GM18520 (cell line): ENCODE results near the gene LHFPL3.

Experiments used
- ATAC-seq: cut with Tn5 transposase; IDR thresholded peaks from one replicate; pipeline ENCODE4 v1.9.1; 2021; ENCODE audit not compliant: unreplicated experiment

Gene LHFPL3

DNA sequence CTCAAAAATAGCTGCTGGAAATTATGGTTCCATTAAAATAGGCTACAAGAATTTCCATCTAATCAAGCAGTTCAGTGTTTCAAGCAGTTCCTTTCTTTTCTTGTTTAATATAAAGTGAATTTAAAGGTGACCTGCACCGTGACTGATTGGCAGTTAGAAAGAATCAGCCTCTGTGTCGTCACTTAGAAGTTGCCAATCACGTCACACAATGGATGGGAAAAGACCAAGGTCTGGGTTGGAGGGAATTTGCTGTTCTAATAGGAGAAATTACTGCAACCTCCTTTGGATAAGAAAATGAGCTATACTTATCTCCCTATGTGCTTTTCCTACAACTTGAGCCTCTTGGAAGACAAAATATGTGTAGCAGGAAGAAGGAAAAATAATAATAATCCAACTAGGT, 466.2 kb downstream of the LHFPL3 start:
- no peak for ATAC-seq

DNA sequence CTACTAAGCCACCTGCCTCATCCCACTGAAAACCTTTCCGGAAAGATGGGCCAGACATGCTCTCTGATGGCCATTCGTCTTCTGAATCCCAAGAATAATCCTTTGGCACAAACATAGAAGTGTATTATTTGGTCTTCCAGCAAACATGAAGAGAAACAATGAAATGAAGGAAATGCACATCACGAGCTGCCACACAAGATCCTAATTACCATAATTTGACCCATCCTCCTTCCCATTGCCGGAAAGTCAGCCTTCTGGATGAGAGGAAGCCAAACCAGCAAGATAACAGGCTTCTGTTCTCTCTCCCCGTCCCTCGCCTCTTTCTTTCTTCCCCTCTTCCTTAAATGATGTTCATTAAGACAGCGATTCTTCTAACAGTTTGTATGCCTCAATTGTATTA, 466.7 kb downstream of the LHFPL3 start:
- no peak for ATAC-seq

GRCh38 chr7:104795616-104796398, 467.4 kb downstream of the LHFPL3 start:
- no peak for ATAC-seq

GRCh38 chr7:104800307-104800706, 471.9 kb downstream of the LHFPL3 start:
- no peak for ATAC-seq

- no peak for ATAC-seq
These were observed 472.6 kb downstream of the LHFPL3 start for GRCh38 chr7:104801022-104801421.

DNA sequence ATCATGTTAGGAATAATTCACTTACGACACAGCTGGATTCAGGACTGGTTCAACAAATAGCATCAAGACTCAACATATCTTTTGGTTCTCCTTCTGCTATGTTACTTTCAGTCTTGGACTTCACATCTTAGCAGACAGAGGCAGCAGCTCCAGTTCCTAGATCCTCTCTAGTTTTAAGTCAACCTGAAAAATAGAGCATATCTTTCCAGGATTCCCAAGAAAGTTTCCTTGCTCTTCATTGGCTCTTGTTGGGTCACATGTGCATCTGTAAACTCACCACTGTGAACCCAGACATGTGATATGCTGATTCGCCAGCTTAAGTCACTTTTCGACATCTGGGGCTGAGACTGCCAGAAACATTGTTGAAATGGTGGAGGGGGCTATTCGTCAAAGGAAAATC, 475.5 kb downstream of the LHFPL3 start:
- no peak for ATAC-seq

- ATAC-seq: no peak
These were observed 476.3 kb downstream of the LHFPL3 start for GRCh38 chr7:104804696-104805095.

DNA sequence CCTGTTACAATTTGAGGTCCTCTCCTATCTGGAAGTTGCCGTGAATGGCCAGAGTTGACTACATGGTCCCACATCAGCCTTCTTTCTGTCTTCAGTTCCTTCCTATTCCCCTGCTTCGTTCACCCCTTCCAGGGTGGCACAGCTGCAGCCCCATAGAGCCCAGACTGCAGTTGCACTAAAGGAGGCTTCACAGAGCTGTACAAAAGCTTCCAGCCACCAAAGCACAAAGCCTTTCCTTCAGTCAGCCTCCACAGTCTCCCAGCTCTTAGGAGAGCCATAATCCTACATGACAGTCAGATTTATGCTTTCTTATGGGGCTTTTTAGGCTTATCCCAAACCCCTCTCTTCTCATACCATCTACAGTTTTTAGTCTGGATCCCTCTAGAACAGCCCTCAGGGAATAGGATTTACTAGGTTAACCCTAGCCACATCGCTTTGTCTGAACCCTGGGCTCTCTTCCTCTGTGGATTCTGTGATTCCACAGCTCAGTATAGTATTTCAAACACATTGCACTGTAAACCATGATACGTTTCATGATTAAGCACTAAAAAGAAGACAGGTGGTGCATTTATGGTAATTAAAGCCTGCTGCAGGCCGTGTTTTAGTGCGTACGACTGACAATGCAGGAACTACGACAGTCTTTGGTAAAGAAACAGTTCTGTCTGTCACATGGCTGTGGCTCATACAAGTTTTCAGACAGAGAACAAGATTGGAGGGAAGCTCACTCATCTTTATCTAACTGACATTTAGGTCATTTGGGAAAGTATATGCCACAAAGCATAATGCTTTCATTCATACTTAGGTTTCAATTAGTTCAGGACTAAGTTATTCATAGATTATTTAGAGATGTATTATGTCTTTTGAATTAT, 477.3 kb downstream of the LHFPL3 start:
- no peak for ATAC-seq

DNA sequence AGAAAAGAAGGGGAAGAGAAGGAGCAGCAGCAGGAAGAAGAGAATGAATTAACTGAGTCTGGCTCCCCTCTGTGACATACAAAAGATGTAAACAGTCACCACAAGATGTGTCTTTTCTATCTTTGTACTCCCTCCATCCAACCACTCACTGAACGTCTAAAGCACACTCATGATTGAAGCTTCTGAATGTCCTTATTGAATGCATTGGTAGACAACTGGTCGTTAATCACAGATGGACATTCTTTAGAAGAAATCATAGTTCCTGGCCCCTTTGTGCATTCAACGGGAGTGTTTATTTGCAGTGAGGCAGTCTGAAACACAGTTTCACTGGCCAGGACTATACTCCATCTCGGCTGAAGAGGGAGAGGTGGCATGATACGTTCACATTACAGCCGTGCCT, 479.3 kb downstream of the LHFPL3 start:
- ATAC-seq: no peak

DNA sequence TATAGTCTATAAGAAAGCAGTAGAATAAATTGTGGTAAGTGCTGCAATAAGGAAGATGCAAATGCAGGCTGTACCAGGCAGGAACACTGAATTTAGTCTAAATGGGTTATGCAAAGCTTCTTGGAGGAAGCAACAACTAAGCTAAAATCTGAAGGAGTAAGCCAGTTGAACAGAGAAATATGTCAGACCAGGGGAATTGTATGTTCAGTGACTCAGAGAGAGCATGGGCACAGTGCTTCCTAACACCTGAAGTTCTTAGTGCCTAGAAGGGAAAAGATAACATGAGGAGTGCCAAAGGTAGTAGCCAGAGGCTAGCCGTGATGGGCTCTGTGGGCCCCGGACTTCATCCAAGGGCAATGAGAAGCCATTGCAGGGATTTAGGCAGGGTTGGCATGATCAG, 481.5 kb downstream of the LHFPL3 start:
- no peak for ATAC-seq

GRCh38 chr7:104814126-104814525, 485.7 kb downstream of the LHFPL3 start:
- ATAC-seq: no peak

GRCh38 chr7:104814671-104815400, 486.4 kb downstream of the LHFPL3 start:
- no peak for ATAC-seq

DNA sequence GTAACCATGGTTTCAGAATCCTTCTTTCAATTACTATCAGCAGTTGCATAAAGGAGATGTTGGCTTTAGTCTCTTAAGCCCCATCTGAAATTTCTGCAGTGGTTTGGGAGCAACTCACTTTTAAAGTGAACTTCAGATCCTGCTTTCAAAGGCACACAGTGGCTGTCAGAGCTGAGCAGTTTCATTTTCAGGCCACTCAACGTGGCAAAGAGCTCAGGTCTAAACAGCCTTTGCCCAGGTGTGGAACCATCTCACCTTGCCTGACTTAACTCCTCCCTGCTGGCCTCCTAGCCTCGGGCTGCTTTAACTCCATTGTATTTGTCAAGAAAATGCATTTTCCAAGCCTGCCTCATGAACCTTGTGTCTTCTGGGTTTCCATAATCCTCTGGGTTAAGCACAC, 488.1 kb downstream of the LHFPL3 start:
- no peak for ATAC-seq

GRCh38 chr7:104818961-104819880, 490.8 kb downstream of the LHFPL3 start:
- no peak for ATAC-seq

GRCh38 chr7:104820836-104821535, 492.6 kb downstream of the LHFPL3 start:
- ATAC-seq: no peak

DNA sequence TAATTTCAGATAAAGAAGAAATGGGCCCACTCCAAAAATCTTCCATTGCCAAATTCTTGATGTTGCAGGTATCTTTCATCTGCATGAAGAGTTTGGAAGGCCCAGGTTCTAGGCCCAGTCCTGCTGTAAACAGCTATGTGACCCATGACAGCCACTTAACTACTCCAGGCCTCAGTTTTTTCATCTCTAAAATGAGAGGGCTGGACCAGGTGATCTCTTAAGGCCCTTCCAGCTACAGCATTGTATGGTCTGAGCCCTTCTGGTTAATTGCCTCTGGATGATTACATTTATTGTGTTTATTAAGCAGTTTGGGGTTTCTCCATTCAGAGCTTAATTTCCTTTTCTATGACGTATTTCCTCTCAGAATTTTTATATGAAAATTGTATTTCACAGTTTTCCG, 494.8 kb downstream of the LHFPL3 start:
- ATAC-seq: no peak

DNA sequence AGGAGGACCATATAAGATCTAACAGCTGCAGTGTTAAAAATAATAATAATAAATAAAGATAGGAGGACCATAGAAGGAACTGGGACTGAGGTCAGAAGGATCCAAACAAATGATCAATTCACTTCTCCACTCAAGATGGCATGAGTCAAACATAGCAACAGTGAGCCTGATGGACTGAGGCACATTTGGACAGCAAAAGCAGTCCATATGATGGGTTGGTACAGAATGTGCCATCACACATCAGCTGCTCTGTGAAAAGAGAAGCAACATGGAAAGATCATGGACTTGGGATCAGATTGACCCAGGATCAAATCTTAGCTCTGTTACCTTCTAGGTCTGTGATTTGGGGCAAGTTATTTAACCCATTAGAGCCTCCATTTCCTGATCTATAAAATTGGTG, 496.7 kb downstream of the LHFPL3 start:
- no peak for ATAC-seq

DNA sequence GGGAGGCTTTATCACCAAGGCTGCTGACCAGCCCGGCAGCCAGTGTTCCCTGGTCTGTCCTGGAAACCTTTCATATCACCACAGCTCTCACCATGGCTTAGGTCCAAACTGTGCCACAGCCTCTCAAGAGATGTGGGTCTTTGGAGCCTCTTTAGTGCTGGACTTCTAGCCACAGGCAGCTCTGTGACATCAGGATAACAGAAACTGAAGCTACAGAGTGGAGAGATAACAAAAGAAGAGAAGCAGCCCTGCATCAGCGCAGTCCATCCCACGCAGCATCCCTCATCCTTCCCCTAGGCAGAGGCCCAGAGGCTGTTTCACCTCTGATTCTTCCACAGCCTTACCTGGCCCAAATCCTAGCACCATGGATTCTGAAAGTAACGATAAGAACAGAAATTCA, 497.7 kb downstream of the LHFPL3 start:
- ATAC-seq: no peak

- ATAC-seq: no peak
These were observed 508.6 kb downstream of the LHFPL3 start for GRCh38 chr7:104836976-104837375.
